Measurements from ENCODE around the gene SUPT3H. TPM values are rescaled to one million over a fixed set of nuclear protein-coding genes. Genes with fewer than 3 reads are reported as not detected.

SUPT3H gene
- total RNA-seq, 4 donors from 2014 or later, result 6.0 to 9.0 (median 6.2) TPM

- no peak for TF ChIP-seq CTCF (IDR thresholded peaks at IDR 0.05; ENCODE audit: low read depth)
Observed at GRCh38 chr6:45000833-45001232, 376.9 kb downstream of the SUPT3H start.

- TF ChIP-seq CTCF (IDR thresholded peaks at IDR 0.05; ENCODE audit: low read depth), result no peak
Observed at GRCh38 chr6:44999066-44999465, 378.7 kb downstream of the SUPT3H start.

- TF ChIP-seq CTCF (IDR thresholded peaks at IDR 0.05; ENCODE audit: low read depth), result no peak
Observed at GRCh38 chr6:44995486-44996132, 382.1 kb downstream of the SUPT3H start.

GRCh38 chr6:44989391-44989790 lies 388.3 kb downstream of the SUPT3H start:
- TF ChIP-seq CTCF (IDR thresholded peaks at IDR 0.05; ENCODE audit: low read depth), result no peak

- TF ChIP-seq CTCF (IDR thresholded peaks at IDR 0.05; ENCODE audit: low read depth), result no peak
Observed at GRCh38 chr6:44985006-44985405, 392.7 kb downstream of the SUPT3H start.

GRCh38 chr6:44983467-44984365 lies 394.0 kb downstream of the SUPT3H start:
- TF ChIP-seq CTCF (IDR thresholded peaks at IDR 0.05; ENCODE audit: low read depth), result no peak

- TF ChIP-seq CTCF (IDR thresholded peaks at IDR 0.05; ENCODE audit: low read depth), result no peak
Observed at GRCh38 chr6:44980841-44981240, 396.9 kb downstream of the SUPT3H start.
